HTR-8/SVneo (cell line): ENCODE data around the gene PPM1F.
"Not testable (repeated sequence)": the region's sequence is repeated elsewhere in the genome, so short reads cannot be mapped to it uniquely, and the experiment has no call there.

ENCODE experiments used
- DNase-seq: peaks from one replicate; pipeline ENCODE4 v3.0.0; 2011; ENCODE audit warnings: low spot score, mixed read lengths; ENCODE audit not compliant: insufficient read length
- FAIRE-seq: peaks from 2 replicates; lab custom pipeline; 2011; peaks lifted over from hg19 to GRCh38; lab: Jason Lieb, UNC

PPM1F gene

GRCh38 chr22:21943571-21944448, 8.8 kb downstream of the PPM1F start:
- FAIRE-seq (no peak), DNase-seq (no peak)

- FAIRE-seq (no peak), DNase-seq (peak; percentile 58)
These were observed 10.0 kb downstream of the PPM1F start for GRCh38 chr22:21942407-21943343.

DNA sequence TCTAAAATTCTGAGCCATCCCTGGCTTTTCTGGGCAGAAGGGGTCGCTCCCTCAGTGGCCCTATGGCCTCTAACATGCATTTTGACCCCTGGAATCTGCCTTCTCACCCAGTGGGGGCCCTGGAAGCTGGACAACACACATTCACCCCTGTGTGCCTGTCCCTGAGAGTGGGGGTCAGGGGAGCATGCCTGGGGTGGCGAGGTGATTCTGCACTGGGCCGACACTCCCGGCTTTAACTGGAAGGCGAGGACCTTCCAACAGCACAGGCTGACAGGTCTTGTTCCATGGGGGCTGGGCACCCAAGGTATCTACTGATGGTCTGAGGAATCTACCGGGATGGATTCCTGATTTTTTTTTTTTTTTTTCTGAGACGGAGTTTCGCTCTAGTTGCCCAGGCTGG, 10.7 kb downstream of the PPM1F start:
- DNase-seq (no peak), FAIRE-seq (no peak)

DNA sequence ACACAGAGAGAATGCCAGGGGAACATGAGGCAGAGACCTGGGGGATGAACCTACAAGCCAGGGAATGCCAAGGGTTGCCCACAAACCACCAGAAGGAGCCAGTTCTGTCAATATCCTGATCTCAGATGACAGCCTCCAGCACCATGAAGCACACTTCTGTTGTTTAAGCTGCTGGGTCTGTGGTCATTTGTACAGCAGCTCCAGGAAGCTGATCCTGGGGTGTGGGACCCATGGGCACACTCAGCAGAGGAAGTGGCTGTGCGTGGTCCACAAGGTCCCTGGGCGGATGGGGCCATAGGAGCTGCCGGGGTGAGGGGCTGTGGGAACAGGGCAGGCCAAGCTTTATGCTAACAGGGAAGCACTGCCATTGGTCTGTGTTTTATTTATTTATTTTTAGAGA, 12.1 kb downstream of the PPM1F start:
- FAIRE-seq = no peak

GRCh38 chr22:21939935-21940334, 12.7 kb downstream of the PPM1F start:
- not testable (repeated sequence) for FAIRE-seq, DNase-seq

More for the DNA sequence above, 12.1 kb downstream of the PPM1F start:
- DNase-seq = no peak

GRCh38 chr22:21939461-21939913, 13.2 kb downstream of the PPM1F start:
- DNase-seq = no peak

GRCh38 chr22:21938906-21939305, 13.7 kb downstream of the PPM1F start:
- no peak for FAIRE-seq

More at GRCh38 chr22:21939461-21939913, 13.2 kb downstream of the PPM1F start:
- no peak for FAIRE-seq

DNA sequence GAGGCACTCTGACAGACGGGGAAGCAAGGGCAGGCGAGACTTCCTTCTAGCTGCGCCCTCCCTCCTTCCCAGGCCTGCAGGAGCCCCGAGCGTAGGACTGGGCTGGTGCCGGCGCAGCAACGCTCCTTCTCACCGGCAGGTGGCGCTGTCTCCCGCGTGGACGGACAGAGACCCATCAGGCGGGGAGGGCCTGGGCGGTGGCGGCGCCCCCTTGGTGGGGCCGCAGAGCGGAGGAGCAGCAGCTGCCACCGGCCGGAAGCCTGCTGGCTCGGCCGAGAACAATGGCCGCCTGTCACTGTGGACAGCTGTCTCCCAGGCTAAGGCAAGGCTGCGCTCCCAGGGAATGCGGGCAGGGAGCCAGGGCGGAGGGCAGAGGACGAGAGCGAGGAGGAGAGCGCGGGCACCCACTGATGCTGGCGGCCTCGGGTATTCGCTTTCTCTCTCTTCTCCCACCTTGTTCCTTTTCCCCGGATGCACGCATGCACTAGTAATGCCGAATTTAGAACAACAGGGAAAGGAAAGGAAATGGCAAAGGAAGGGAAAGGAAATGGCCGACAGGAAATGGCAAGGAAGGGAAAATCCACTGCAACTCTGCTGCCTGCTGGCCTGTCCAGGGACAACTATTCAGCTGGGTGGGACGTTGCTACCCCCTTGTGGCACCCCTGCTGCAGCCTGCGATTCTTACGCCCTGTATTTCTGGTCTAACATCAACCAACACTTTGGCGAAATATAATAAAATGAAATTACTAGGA, 14.4 kb downstream of the PPM1F start:
- FAIRE-seq = peak; percentile 13

More at GRCh38 chr22:21938906-21939305, 13.7 kb downstream of the PPM1F start:
- DNase-seq = no peak

DNA sequence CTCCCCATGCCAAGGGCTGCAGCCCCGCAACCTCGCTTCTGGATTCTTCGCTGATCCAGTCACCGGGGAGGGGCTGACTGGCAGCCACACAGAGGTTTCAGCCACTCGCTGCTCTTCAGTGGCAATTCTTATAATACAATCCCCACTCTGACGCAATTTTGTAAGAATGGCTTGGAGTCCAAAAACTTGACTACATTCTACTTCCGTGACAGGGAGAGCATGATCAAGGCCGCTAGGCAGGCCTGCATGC, 14.9 kb downstream of the PPM1F start:
- DNase-seq (no peak), FAIRE-seq (no peak)

More for the DNA sequence above, 14.4 kb downstream of the PPM1F start:
- DNase-seq = peak; percentile 83

DNA sequence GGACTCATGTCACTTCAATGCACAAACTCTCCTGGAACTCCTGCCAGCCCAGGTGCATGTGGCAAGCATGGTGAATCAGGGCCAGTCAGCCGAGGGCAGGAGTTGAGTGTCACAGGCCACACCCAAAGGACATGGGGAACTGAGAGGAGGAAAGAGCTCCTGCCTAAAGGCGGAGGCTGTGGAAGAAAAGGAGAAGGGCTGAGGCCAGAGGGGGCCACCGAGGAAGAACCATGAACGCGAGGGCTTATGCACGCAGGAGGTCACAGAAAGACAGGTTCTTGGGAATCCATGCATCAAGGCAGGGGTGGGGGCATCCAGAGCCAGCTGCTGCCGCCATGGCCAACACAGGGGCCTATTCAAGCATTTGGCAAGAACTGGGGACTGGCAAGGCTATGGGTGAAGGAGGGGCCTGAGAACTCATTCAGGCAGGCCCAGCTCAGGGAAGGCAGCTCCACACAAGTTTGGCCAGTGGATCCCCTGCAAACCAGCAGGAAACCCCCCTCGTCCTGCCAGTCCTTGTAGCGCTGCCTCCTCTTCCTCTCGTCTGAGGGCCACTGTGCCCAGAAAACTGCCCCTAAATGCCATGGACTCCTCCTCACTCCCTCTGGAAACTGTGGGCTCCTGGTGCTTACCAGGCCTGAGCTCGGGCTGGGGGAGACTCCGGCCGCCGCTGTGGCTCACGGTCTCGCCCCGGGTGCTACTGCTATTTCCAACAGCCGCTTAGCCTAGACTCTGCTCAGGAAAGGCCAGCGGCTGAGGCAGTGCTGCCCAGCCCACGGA, 15.4 kb downstream of the PPM1F start:
- FAIRE-seq = no peak
- DNase-seq = no peak

- no peak for FAIRE-seq
- no peak for DNase-seq
These were observed 16.4 kb downstream of the PPM1F start for GRCh38 chr22:21936151-21936775.

GRCh38 chr22:21933910-21934309, 18.7 kb downstream of the PPM1F start:
- FAIRE-seq (no peak), DNase-seq (no peak)

GRCh38 chr22:21933413-21933812, 19.2 kb downstream of the PPM1F start:
- no peak for FAIRE-seq
- DNase-seq = no peak

GRCh38 chr22:21932347-21932746, 20.3 kb downstream of the PPM1F start:
- no peak for DNase-seq
- FAIRE-seq = no peak

DNA sequence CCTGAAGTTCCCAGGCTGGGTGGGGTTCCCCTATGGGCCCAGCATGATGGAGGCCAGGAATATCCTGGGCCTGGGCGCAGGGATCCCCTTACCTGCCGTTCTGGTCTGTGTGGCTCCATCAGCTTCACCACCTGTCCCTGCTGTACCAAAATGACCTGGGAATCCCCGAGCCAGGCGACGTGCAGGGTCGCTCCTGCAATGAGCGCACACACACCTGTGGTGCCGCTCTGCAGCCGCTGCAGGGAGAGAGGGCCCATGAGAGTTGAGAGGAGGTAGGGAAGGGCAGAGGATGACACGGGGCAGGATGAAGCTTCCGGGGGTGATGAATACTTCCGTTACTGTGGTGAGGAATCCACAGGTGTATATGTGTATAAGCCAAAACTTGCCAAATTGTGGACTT, 21.6 kb downstream of the PPM1F start:
- no peak for FAIRE-seq
- DNase-seq = no peak

GRCh38 chr22:21929253-21929652, 23.4 kb downstream of the PPM1F start:
- no peak for FAIRE-seq

DNA sequence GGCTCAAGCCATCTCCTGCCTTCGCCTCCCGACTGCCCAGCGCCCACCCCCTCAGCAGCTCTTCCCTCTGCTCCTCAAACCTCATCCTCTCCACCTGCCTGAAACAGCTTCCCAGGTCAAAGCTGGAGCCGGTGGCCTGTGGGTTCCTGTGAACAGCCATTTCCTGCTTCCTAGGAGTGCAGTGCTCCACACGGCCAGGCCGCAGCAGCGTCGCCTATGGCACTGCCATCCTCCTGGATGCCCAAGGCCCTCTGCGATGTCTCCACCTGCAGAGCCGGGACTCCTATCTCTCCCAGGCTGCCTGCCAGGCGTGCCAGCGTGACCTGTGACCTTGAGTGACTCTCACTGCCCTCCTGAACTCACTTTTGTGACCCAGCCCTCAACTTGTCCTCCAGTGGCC, 24.6 kb downstream of the PPM1F start:
- FAIRE-seq (no peak), DNase-seq (no peak)

More at GRCh38 chr22:21929253-21929652, 23.4 kb downstream of the PPM1F start:
- no peak for DNase-seq

DNA sequence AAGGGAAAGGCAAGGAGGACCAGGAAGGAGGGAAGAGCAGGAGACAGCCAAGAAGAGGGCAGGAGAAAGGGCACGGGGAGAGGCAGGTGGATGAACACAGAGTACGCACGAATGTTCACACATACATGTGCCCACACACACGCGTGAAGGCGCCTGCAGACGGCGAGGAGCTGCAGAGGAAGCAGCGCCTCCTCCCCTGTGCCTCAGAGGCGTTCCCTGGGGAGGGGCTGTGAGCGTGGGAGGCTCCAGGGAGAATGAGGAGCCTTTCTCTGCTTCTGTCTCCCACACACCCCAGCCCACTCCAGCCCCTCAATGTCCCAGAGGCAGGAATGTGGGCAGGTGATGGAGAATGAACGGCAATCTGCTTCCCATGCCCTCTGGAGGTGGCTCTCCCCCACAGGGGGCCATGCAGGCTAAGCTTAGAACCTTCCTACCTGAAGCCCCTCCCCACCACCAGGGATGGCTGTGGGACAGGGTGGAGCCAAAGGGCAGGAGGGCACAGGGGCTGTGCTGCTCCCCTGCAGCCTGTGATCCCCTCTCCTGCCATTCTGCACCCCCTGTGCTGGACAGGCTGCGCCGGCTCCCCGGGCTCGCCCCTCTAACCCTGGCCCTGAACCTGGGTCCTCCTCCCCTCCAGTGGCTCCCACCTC, 25.3 kb downstream of the PPM1F start:
- FAIRE-seq = no peak
- DNase-seq = no peak

- FAIRE-seq (no peak), DNase-seq (no peak)
These were observed 25.9 kb downstream of the PPM1F start for GRCh38 chr22:21926728-21927127.
